Thoracic aorta (tissue), 2 donors: Measurements from ENCODE around the gene GPR156. TPM values are rescaled to one million over a fixed set of nuclear protein-coding genes. Genes with fewer than 3 reads are reported as not detected.
"Not testable (repeated sequence)": the region's sequence is repeated elsewhere in the genome, so short reads cannot be mapped to it uniquely, and the experiment has no call there.

Experiments
- ATAC-seq: fragments of 150-250 bp; one replicate; pipeline ENCODE4 v1.8.0; 2017; ENCODE audit warnings: low read depth; ENCODE audit not compliant: insufficient number of reproducible peaks, low FRiP score
- DNase-seq: peaks from one replicate; pipeline ENCODE4 v3.0.0-alpha.2; 2020; ENCODE audit warnings: low spot score
- H3K27ac ChIP-seq, 2 donors: fragments of 200-600 bp; sonication (generic); 1 replicate in 1 of 2; 2 replicates in 1 of 2; pipeline ENCODE4 v1.5.1; 2016; ENCODE audit warnings: mild to moderate bottlenecking in 2 of 2, moderate library complexity in 2 of 2
- H3K27me3 ChIP-seq: fragments of 200-600 bp; sonication (generic); replicated peaks from 2 replicates; pipeline ENCODE4 v1.6.0; 2016; ENCODE audit warnings: mild to moderate bottlenecking; ENCODE audit not compliant: insufficient read depth
- H3K36me3 ChIP-seq: fragments of 200-600 bp; sonication (generic); one replicate; pipeline ENCODE4 v1.5.1; 2016
- H3K4me1 ChIP-seq, 2 donors: fragments of 200-600 bp; sonication (generic); 1 replicate in 1 of 2; 2 replicates in 1 of 2; pipeline versions ENCODE4 v1.5.1 to v1.6.0; 2016; ENCODE audit warnings: low read depth in 2 of 2, mild to moderate bottlenecking in 1 of 2; ENCODE audit not compliant: control insufficient read depth in 1 of 2
- H3K4me3 ChIP-seq: fragments of 200-600 bp; sonication (generic); 2 replicates; pipeline ENCODE4 v1.5.1; 2016; ENCODE audit warnings: mild to moderate bottlenecking
- H3K9me3 ChIP-seq: fragments of 200-600 bp; sonication (generic); 2 replicates; pipeline ENCODE4 v1.5.1; 2016
- CTCF ChIP-seq: fragments of 200-600 bp; sonication (generic); IDR thresholded peaks from one replicate; pipeline ENCODE4 v1.5.1; 2019; ENCODE audit warnings: antibody characterized with exemption
- total RNA-seq, 2 donors: library from RNA; depleted of rRNA; stranded (reverse); fragments of >200 nt; gene quantifications; one replicate each; pipeline versions ENCODE4 v1.1.0 to v1.2.3, GENCODE V29; 2016

The GPR156 gene
- total RNA-seq, 2 donors from 2014 or later, result 0.27 to 0.35 TPM

GRCh38 chr3:120227710-120228347 lies 57.2 kb downstream of the GPR156 start:
- H3K27ac ChIP-seq, result no peak overlapping the region
- no peak for TF ChIP-seq CTCF
- no peaks in the 10 kb centered on the region for H3K9me3 ChIP-seq
- no peaks in the 10 kb centered on the region for H3K36me3 ChIP-seq
- no peak for DNase-seq
- no peaks in the 10 kb centered on the region for H3K4me1 ChIP-seq
- no peak for ATAC-seq
- no peaks in the 10 kb centered on the region for H3K27me3 ChIP-seq
- no peak overlapping the region for H3K4me3 ChIP-seq

- DNase-seq, result no peak
- no peaks in the 10 kb centered on the region for H3K27me3 ChIP-seq
- no peak for TF ChIP-seq CTCF
- no peaks in the 10 kb centered on the region for H3K9me3 ChIP-seq
- H3K4me3 ChIP-seq, result no peak overlapping the region
- ATAC-seq, result no peak
- no peaks in the 10 kb centered on the region for H3K4me1 ChIP-seq
- no peaks in the 10 kb centered on the region for H3K36me3 ChIP-seq
- no peak overlapping the region for H3K27ac ChIP-seq
Measured at GRCh38 chr3:120224237-120224636, 60.8 kb downstream of the GPR156 start.

- no peaks in the 10 kb centered on the region for H3K9me3 ChIP-seq
- ATAC-seq (no peak), DNase-seq (no peak)
- peaks cover 0 to 9% of the 10 kb centered on the region in 2 donors for H3K4me1 ChIP-seq
- no peak overlapping the region for H3K4me3 ChIP-seq
- no peaks in the 10 kb centered on the region for H3K27me3 ChIP-seq
- no peak for TF ChIP-seq CTCF
- no peak overlapping the region for H3K27ac ChIP-seq
- H3K36me3 ChIP-seq, result no peaks in the 10 kb centered on the region
Measured at GRCh38 chr3:120218981-120219380, 66.0 kb downstream of the GPR156 start.

- ATAC-seq, H3K36me3 ChIP-seq, H3K4me3 ChIP-seq, H3K27me3 ChIP-seq, DNase-seq, H3K27ac ChIP-seq, H3K9me3 ChIP-seq: not testable (repeated sequence)
- peaks cover 0 to 12% of the 10 kb centered on the region in 2 donors for H3K4me1 ChIP-seq
Measured at GRCh38 chr3:120216633-120217032, 68.4 kb downstream of the GPR156 start.

GRCh38 chr3:120214176-120214575 lies 70.8 kb downstream of the GPR156 start:
- no peaks in the 10 kb centered on the region for H3K9me3 ChIP-seq
- peaks cover 0 to 12% of the 10 kb centered on the region in 2 donors for H3K4me1 ChIP-seq
- DNase-seq (no peak), ATAC-seq (no peak)
- no peak overlapping the region for H3K27ac ChIP-seq
- no peaks in the 10 kb centered on the region for H3K27me3 ChIP-seq
- H3K4me3 ChIP-seq, result no peak overlapping the region
- no peaks in the 10 kb centered on the region for H3K36me3 ChIP-seq
- TF ChIP-seq CTCF, result no peak

- no peak overlapping the region for H3K4me3 ChIP-seq
- H3K4me1 ChIP-seq, result peaks cover 0 to 12% of the 10 kb centered on the region in 2 donors
- H3K27me3 ChIP-seq, result no peaks in the 10 kb centered on the region
- ATAC-seq, result no peak
- TF ChIP-seq CTCF, result no peak
- DNase-seq, result no peak
- no peaks in the 10 kb centered on the region for H3K9me3 ChIP-seq
- H3K36me3 ChIP-seq, result no peaks in the 10 kb centered on the region
- no peak overlapping the region for H3K27ac ChIP-seq
Measured at GRCh38 chr3:120212505-120212904, 72.5 kb downstream of the GPR156 start.
